H1 (cell line): Measurements from ENCODE around the gene LLGL2. TPM values are rescaled to one million over a fixed set of nuclear protein-coding genes. Genes with fewer than 3 reads are reported as not detected.

Source experiments
- CTCF ChIA-PET: fragments of 300-600 bp; sonication (Branson Sonifier 250); formaldehyde crosslinking; loops from one replicate; lab custom pipeline; 2021; ENCODE audit not compliant: partially characterized antibody; lab: Charles Lee
- POLR2A ChIA-PET: fragments of 300-600 bp; sonication (Branson Sonifier 250); formaldehyde crosslinking; loops from one replicate; lab custom pipeline; 2021; ENCODE audit warnings: inconsistent platforms; ENCODE audit not compliant: partially characterized antibody; lab: Charles Lee
- DNase-seq, 2 experiments: peaks; one replicate each; pipeline versions ENCODE4 v3.0.0 to v3.0.0-alpha.2; 2010 to 2022; ENCODE audit warnings: low spot score in 2 of 2, low read depth in 1 of 2, mixed read lengths in 1 of 2
- FAIRE-seq: peaks from 2 replicates; lab custom pipeline; 2011; peaks lifted over from hg19 to GRCh38; lab: Jason Lieb, UNC
- H2AFZ ChIP-seq: 2 replicates; pipeline ENCODE4 v1.8.1; 2012; ENCODE audit warnings: low read length, inconsistent platforms
- H2AK5ac ChIP-seq: 2 replicates; pipeline ENCODE4 v1.6.1; 2013; ENCODE audit warnings: low read depth, low read length
- H2BK120ac ChIP-seq: replicated peaks from 2 replicates; pipeline ENCODE3; 2013; ENCODE audit warnings: low read depth, low read length, inconsistent platforms
- H2BK12ac ChIP-seq: 2 replicates; pipeline ENCODE4 v1.6.1; 2013; ENCODE audit warnings: low read depth, low read length
- H2BK15ac ChIP-seq: 2 replicates; pipeline ENCODE4 v1.6.1; 2013; ENCODE audit warnings: low read length
- H2BK20ac ChIP-seq: 2 replicates; pipeline ENCODE4 v1.6.1; 2013; ENCODE audit warnings: low read length
- H2BK5ac ChIP-seq: 2 replicates; pipeline ENCODE4 v1.6.1; 2013; ENCODE audit warnings: low read depth, low read length
- H3K14ac ChIP-seq: 2 replicates; pipeline ENCODE4 v1.6.1; 2013; ENCODE audit warnings: inconsistent platforms; ENCODE audit not compliant: insufficient read length
- H3K18ac ChIP-seq: 2 replicates; pipeline ENCODE4 v1.6.1; 2013; ENCODE audit warnings: low read length; ENCODE audit errors: extremely low read depth
- H3K23ac ChIP-seq: 2 replicates; pipeline ENCODE4 v1.6.1; 2013; ENCODE audit warnings: inconsistent platforms; ENCODE audit not compliant: insufficient read length
- H3K23me2 ChIP-seq: 2 replicates; pipeline ENCODE4 v1.6.1; 2013; ENCODE audit warnings: low read depth, low read length
- H3K27ac ChIP-seq: 2 replicates; pipeline ENCODE4 v1.6.1; 2011; ENCODE audit warnings: low read depth, low read length, inconsistent platforms
- H3K27me3 ChIP-seq, 4 experiments: replicated peaks in 1 of 4; 1 replicate in 1 of 4; 2 replicates in 3 of 4; pipeline versions ENCODE4 v1.6.1 to v1.8.1; 2011 to 2013; ENCODE audit warnings: low read length in 3 of 4, mild to moderate bottlenecking in 3 of 4, inconsistent platforms in 2 of 4, mixed read lengths in 2 of 4, moderate library complexity in 1 of 4; ENCODE audit not compliant: control insufficient read depth in 3 of 4, insufficient read depth in 3 of 4; ENCODE audit errors: extremely low read depth in 1 of 4
- H3K36me3 ChIP-seq, 4 experiments: 2 replicates each; pipeline versions ENCODE4 v1.6.1 to v1.8.1; 2011 to 2013; ENCODE audit warnings: mild to moderate bottlenecking in 4 of 4, low read length in 3 of 4, moderate library complexity in 2 of 4, control low read depth in 1 of 4, inconsistent platforms in 1 of 4; ENCODE audit not compliant: insufficient read depth in 4 of 4, control insufficient read depth in 2 of 4
- H3K4ac ChIP-seq: replicated peaks from 2 replicates; pipeline ENCODE3; 2013; ENCODE audit warnings: low read length, low read depth, mixed read lengths, inconsistent platforms; ENCODE audit not compliant: insufficient read length
- H3K4me1 ChIP-seq, 4 experiments: replicated peaks in 1 of 4; 1 replicate in 1 of 4; 2 replicates in 3 of 4; pipeline versions ENCODE4 v1.6.1 to v1.8.1; 2011 to 2013; ENCODE audit warnings: low read length in 3 of 4, inconsistent platforms in 2 of 4, mixed read lengths in 1 of 4; ENCODE audit not compliant: insufficient read depth in 4 of 4, control insufficient read depth in 3 of 4
- H3K4me2 ChIP-seq, 2 experiments: 2 replicates each; pipeline versions ENCODE4 v1.6.1 to v1.8.1; 2011 to 2013; ENCODE audit warnings: low read depth in 2 of 2, low read length in 2 of 2, control low read depth in 1 of 2, inconsistent platforms in 1 of 2, mild to moderate bottlenecking in 1 of 2; ENCODE audit not compliant: insufficient read depth in 1 of 2
- H3K4me3 ChIP-seq, 4 experiments: fragments of 200-600, 300-600 bp in 1 of 4; sonication (generic), shearing (Covaris generic), sonication (Bioruptor Twin) in 1 of 4; 2 replicates each; pipeline versions ENCODE4 v1.5.1 to v1.8.1; 2011 to 2016; ENCODE audit warnings: low read length in 4 of 4, low read depth in 3 of 4, control low read depth in 2 of 4, inconsistent platforms in 2 of 4, mild to moderate bottlenecking in 2 of 4, mixed read lengths in 1 of 4, moderate library complexity in 1 of 4; ENCODE audit not compliant: insufficient read depth in 2 of 4; ENCODE audit errors: extremely low read depth in 1 of 4
- H3K56ac ChIP-seq: replicated peaks from 2 replicates; pipeline ENCODE3; 2013; ENCODE audit warnings: low read depth, mild to moderate bottlenecking, mixed read lengths, low read length, inconsistent platforms; ENCODE audit not compliant: insufficient read length
- H3K79me1 ChIP-seq: 2 replicates; pipeline ENCODE4 v1.6.1; 2013; ENCODE audit warnings: low read depth, low read length, control low read depth
- H3K79me2 ChIP-seq, 2 experiments: 2 replicates each; pipeline versions ENCODE4 v1.6.1 to v1.8.1; 2012 to 2013; ENCODE audit warnings: low read length in 2 of 2, mild to moderate bottlenecking in 2 of 2, inconsistent platforms in 1 of 2; ENCODE audit not compliant: insufficient read depth in 2 of 2, control insufficient read depth in 1 of 2
- H3K9ac ChIP-seq, 4 experiments: replicated peaks in 1 of 4; 1 replicate in 1 of 4; 2 replicates in 3 of 4; pipeline versions ENCODE4 v1.6.1 to v1.8.1; 2011 to 2013; ENCODE audit warnings: low read depth in 3 of 4, low read length in 3 of 4, control low read depth in 2 of 4, mild to moderate bottlenecking in 2 of 4, moderate library complexity in 2 of 4, inconsistent platforms in 1 of 4; ENCODE audit errors: extremely low read depth in 1 of 4
- H3K9me3 ChIP-seq, 2 experiments: 2 replicates each; pipeline versions ENCODE4 v1.6.1 to v1.8.1; 2012 to 2013; ENCODE audit warnings: mild to moderate bottlenecking in 2 of 2, moderate library complexity in 2 of 2, control low read depth in 1 of 2, inconsistent platforms in 1 of 2, low read depth in 1 of 2, low read length in 1 of 2, mixed read lengths in 1 of 2; ENCODE audit not compliant: insufficient read depth in 2 of 2
- H4K20me1 ChIP-seq, 2 experiments: replicated peaks in 1 of 2; 2 replicates each; pipeline versions ENCODE3 to v1.8.1; 2011 to 2013; ENCODE audit warnings: inconsistent platforms in 2 of 2, low read length in 2 of 2, mild to moderate bottlenecking in 1 of 2; ENCODE audit not compliant: insufficient read depth in 2 of 2, control insufficient read depth in 1 of 2
- H4K5ac ChIP-seq: 2 replicates; pipeline ENCODE4 v1.6.1; 2013; ENCODE audit warnings: low read length, low read depth, mixed read lengths, inconsistent platforms; ENCODE audit not compliant: insufficient read length
- H4K8ac ChIP-seq: 2 replicates; pipeline ENCODE4 v1.8.0; 2013; ENCODE audit warnings: mild to moderate bottlenecking, moderate library complexity, low read length, inconsistent platforms; ENCODE audit not compliant: insufficient read depth; ENCODE audit errors: extremely low read depth
- H4K91ac ChIP-seq: replicated peaks from 2 replicates; pipeline ENCODE3; 2013; ENCODE audit warnings: low read length, mixed read lengths, inconsistent platforms; ENCODE audit not compliant: insufficient read length
- POLR2A ChIP-seq, 2 experiments: IDR thresholded peaks; 1 replicate in 1 of 2; 2 replicates in 1 of 2; pipeline ENCODE4 v1.6.1; 2011; ENCODE audit warnings: low read depth in 2 of 2, low read length in 2 of 2, mild to moderate bottlenecking in 2 of 2; ENCODE audit errors: control extremely low read depth in 1 of 2
- RAD21 ChIP-seq, 2 experiments: IDR thresholded peaks in 1 of 2; conservative IDR thresholded peaks in 1 of 2; 2 replicates each; pipeline ENCODE4 v1.6.1; 2011; ENCODE audit warnings: low read depth in 2 of 2, low read length in 2 of 2, improper control_type of control experiment in 1 of 2, inconsistent platforms in 1 of 2, mild to moderate bottlenecking in 1 of 2, moderate library complexity in 1 of 2
- RBBP5 ChIP-seq: IDR thresholded peaks from 2 replicates; pipeline ENCODE4 v1.7.1; 2012; ENCODE audit warnings: low read depth, mild to moderate bottlenecking, inconsistent platforms, low read length, moderate library complexity, borderline replicate concordance
- RNF2 ChIP-seq: fragments of 200-900, 300-1000 bp; sonication (generic); IDR thresholded peaks from 2 replicates; pipeline ENCODE4 v1.7.1; 2016; ENCODE audit warnings: borderline replicate concordance, low read depth, mild to moderate bottlenecking, antibody characterized with exemption, low read length; ENCODE audit not compliant: poor library complexity, severe bottlenecking; ENCODE audit errors: missing control alignments
- SIN3A ChIP-seq, 2 experiments: IDR thresholded peaks in 1 of 2; conservative IDR thresholded peaks in 1 of 2; 2 replicates each; pipeline ENCODE4 v1.6.1; 2011 to 2012; ENCODE audit warnings: low read length in 2 of 2, improper control_type of control experiment in 1 of 2, low read depth in 1 of 2, mild to moderate bottlenecking in 1 of 2
- USF2 ChIP-seq: IDR thresholded peaks from 2 replicates; pipeline ENCODE4 v1.6.1; 2011; ENCODE audit warnings: low read length, improper control_type of control experiment
- ZNF274 ChIP-seq: IDR thresholded peaks from 2 replicates; pipeline ENCODE4 v1.7.0; 2012; ENCODE audit warnings: low read length, borderline replicate concordance; ENCODE audit errors: extremely low read depth
- WGBS, 2 experiments: shearing (Covaris generic) in 1 of 2; methylation state at CpG; one replicate each; pipeline versions ENCODE4 v1.1.6 to v1.1.7; 2013 to 2015; ENCODE audit warnings: low lambda C conversion rate in 2 of 2, mixed read lengths in 2 of 2, inconsistent platforms in 1 of 2, low coverage in 1 of 2, missing lambda C conversion rate in 1 of 2; ENCODE audit not compliant: insufficient replicate concordance in 2 of 2, insufficient coverage in 1 of 2, insufficient read length in 1 of 2; ENCODE audit errors: extremely low coverage in 1 of 2, missing lambda C conversion rate in 1 of 2; 5-methylcytosine and 5-hydroxymethylcytosine counted together
- polyA plus RNA-seq, 7 experiments: library from polyadenylated mRNA; depleted of rRNA in 3 of 7; stranded (reverse) in 5 of 7; unstranded in 2 of 7; fragments of >200 nt in 5 of 7; fragments of 200-250 nt in 2 of 7; gene quantifications; 1 replicate in 5 of 7; 2 replicates in 1 of 7; 4 replicates in 1 of 7; pipeline versions ENCODE4 v1.2.1 to v1.2.3, GENCODE V29; 2011 to 2013; ENCODE audit warnings: missing spikeins in 2 of 7, mixed read lengths in 2 of 7
- total RNA-seq: library from RNA; stranded (reverse); fragmentation: NEBNext Ultra II Directional; extraction: Animal tissue kit (Norgen Biotek cat#: 25700); gene quantifications from 2 replicates; pipeline ENCODE4 v1.2.1, GENCODE V29; 2021
- TF ChIP-seq, protein P1 (sequence below): IDR thresholded peaks from 2 replicates; pipeline ENCODE4 v1.6.1; 2012; ENCODE audit warnings: low read length, inconsistent platforms
- TF ChIP-seq, protein P2 (sequence below): IDR thresholded peaks from 2 replicates; pipeline ENCODE4 v1.6.1; 2011; ENCODE audit warnings: low read depth, mild to moderate bottlenecking, low read length; ENCODE audit not compliant: insufficient read depth

Gene LLGL2
- total and polyA plus RNA-seq, 2 of the 8 experiments (the other 6 are each of a cell fraction or from before 2014, with no cell fraction given) = 64.5 to 77.1 TPM

DNA sequence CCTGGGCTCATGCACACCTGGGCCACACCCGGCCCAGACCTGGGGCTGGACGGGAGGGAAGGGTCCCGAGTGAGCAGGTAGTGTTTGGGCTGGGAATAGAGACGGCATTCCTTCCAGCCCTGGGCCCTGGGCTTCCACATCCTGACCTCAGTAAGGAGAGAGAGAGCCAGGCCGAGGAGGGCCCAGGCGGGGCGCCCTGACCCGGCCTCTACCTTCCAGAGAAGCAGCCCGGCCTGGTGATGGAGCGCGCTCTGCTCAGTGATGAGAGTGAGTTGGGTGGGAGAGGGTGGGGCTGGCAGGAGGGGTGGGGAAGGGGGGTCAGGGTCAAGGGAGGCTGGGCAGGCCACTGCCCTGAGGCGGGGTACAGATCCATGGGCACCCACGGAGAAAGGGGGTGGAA is 48.5 kb downstream of the LLGL2 start:
- H3K9me3 ChIP-seq = no peaks in the 10 kb centered on the region
- FAIRE-seq = no peak
- 98% methylated on average over 13 of the region's 13 CpGs; no CpG with 5 or more reads in 1 of the 2 experiments for WGBS, 2 experiments
- TF ChIP-seq USF2 (no peak), RBBP5 (no peak), RAD21 (IDR thresholded peaks at IDR 0.05 in 1 of 2, conservative IDR thresholded peaks at IDR 0.05 in 1 of 2; ENCODE audit: low read depth in 2 of 2, low read length in 2 of 2) (no peak), SIN3A (conservative IDR thresholded peaks at IDR 0.05 in 1 of 2, IDR thresholded peaks at IDR 0.05 in 1 of 2; ENCODE audit: low read depth in 1 of 2, low read length in 2 of 2) (no peak), POLR2A (IDR thresholded peaks at IDR 0.05; ENCODE audit: control extremely low read depth in 1 of 2, low read depth in 2 of 2, low read length in 2 of 2) (no peak), RNF2 (no peak), ZNF274 (no peak)
- TF ChIP-seq, protein P1, sequence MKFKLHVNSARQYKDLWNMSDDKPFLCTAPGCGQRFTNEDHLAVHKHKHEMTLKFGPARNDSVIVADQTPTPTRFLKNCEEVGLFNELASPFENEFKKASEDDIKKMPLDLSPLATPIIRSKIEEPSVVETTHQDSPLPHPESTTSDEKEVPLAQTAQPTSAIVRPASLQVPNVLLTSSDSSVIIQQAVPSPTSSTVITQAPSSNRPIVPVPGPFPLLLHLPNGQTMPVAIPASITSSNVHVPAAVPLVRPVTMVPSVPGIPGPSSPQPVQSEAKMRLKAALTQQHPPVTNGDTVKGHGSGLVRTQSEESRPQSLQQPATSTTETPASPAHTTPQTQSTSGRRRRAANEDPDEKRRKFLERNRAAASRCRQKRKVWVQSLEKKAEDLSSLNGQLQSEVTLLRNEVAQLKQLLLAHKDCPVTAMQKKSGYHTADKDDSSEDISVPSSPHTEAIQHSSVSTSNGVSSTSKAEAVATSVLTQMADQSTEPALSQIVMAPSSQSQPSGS = no peak
- TF ChIP-seq, protein P2, sequence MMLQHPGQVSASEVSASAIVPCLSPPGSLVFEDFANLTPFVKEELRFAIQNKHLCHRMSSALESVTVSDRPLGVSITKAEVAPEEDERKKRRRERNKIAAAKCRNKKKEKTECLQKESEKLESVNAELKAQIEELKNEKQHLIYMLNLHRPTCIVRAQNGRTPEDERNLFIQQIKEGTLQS = no peak

More for the DNA sequence above, 48.5 kb downstream of the LLGL2 start:
- no peak overlapping the region for H2BK5ac ChIP-seq
- H3K4ac ChIP-seq = no peak overlapping the region
- H3K23ac ChIP-seq = no peak overlapping the region
- no peak overlapping the region for H2BK15ac ChIP-seq
- no peak for DNase-seq
- H3K18ac ChIP-seq = no peak overlapping the region
- H3K27me3 ChIP-seq = no peaks in the 10 kb centered on the region
- no peak overlapping the region for H2BK12ac ChIP-seq
- H4K20me1 ChIP-seq = peaks cover 0 to 1% of the 10 kb centered on the region in 2 experiments
- no peak overlapping the region for H2BK120ac ChIP-seq
- H3K23me2 ChIP-seq = no peaks in the 10 kb centered on the region
- no peak overlapping the region for H3K27ac ChIP-seq
- H3K9ac ChIP-seq = no peak overlapping the region
- ChIA-PET CTCF (no interaction called here), POLR2A (no interaction called here)
- no peak overlapping the region for H3K4me3 ChIP-seq
- H2AFZ ChIP-seq = no peak overlapping the region
- H3K79me2 ChIP-seq = no peaks in the 10 kb centered on the region
- H3K4me1 ChIP-seq = peaks cover 0 to 3% (median 0%) of the 10 kb centered on the region in 4 experiments; a peak in 1 of 7 replicates
- no peak overlapping the region for H4K91ac ChIP-seq
- no peak overlapping the region for H3K56ac ChIP-seq
- no peak overlapping the region for H2AK5ac ChIP-seq
- H3K4me2 ChIP-seq = no peak overlapping the region
- no peaks in the 10 kb centered on the region for H3K79me1 ChIP-seq
- H3K14ac ChIP-seq = no peak overlapping the region
- H2BK20ac ChIP-seq = no peak overlapping the region
- peaks cover 0 to 6% (median 2%) of the 10 kb centered on the region in 4 experiments; a peak in 2 of 8 replicates for H3K36me3 ChIP-seq
- H4K5ac ChIP-seq = no peak overlapping the region
- no peak overlapping the region; the same call in 1 of the 2 replicates for H4K8ac ChIP-seq
